NCI-H2227 treated with DMSO at 0.1 percent for 48 hours (cell line): ENCODE data around the gene PBX4.
A peak's percentile ranks its signal among the peaks of the same experiment; 100 is the strongest.

Experiments used
- DNase-seq: peaks from one replicate; lab custom pipeline; 2025; lab: John Stamatoyannopoulos, UW

PBX4 gene

DNA sequence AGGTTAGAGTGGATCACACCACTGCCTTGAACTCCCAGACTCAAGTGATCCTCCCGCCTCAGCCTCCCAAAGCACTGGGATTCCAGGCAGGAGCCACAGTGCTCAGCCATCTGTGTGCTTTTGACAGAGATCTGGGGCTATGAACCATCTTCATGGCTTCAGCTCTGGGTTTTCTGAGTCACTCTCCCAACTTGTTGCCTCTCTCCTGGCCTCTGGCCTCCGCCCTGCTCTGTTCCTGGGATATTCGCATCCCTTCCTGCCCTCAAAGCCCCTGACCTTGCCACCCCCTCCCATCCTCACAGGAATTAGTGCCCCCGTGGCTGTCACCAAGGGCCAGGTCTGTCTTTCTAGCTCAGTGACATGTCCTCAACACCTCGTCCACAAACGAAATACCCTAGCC is 30.7 kb upstream of the PBX4 start:
- no peak for DNase-seq

DNA sequence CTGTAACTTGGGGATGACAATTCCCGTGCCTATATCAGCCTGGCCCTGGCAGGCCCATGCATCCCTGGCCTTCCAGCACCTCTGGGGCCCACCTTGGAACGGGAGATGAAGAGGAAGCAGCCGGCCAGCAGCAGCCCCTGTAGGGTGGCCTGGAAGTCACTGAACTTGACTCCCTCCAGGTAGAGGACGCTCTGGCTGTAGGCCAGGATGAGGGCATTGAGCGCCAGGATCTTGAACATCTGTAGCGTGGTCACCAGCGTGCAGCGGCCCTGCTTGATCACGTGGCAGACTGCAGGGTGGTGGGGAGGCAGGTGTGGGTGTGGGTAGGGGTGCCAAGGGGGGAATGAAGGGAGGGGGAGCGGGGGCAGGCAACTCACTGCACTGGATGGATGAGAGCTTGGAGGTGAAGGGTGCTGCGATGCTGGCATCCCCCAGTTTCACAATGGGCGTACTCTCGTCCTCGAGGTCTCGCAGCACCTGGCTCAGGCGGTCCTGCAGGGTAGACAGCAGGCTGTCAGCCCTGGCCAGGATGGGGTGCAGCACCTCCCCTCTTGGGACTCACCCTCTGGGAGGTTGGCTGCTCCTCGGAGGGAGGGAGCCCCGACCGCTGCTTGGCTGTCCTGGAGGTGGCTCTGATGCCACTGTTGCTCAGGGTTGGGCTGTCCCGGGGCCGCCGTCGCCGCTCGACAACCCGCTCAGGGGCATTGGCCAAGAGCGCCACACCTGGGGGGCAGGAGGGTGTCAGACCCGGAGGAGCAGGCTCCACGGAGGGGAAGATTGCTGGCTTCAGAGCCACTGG is 28.7 kb upstream of the PBX4 start:
- no peak for DNase-seq

DNA sequence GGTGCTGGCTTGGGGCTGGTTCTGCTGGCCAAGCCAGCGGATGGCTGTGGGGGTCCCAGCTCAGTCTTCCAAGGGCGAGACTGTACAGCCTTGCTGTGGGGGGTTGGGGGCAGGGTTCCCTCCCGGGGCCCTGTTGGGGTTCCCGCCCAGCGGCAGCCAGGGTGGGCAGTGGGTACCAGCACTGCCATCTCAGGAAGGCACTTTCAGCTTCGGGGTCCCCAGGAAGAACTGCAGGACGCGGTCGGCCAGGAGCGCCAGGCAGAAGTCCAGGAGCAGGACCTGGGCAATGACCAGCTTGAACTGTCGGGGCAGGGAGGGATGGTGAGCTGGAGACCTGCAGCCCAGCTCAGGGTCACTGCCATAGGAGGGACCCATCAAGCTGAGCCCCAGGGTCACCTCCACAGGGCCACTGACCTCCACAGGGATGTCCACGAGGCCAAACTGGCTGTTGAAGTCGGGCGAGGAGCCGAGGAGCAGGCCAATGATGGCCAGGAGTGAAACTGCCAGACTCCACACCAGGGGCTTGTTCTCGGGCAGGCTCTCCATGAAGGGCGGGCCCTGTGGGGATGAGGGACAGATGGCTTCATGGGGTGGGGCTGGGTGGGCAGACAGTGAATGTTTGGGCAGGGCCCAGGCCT is 26.9 kb upstream of the PBX4 start:
- no peak for DNase-seq

DNA sequence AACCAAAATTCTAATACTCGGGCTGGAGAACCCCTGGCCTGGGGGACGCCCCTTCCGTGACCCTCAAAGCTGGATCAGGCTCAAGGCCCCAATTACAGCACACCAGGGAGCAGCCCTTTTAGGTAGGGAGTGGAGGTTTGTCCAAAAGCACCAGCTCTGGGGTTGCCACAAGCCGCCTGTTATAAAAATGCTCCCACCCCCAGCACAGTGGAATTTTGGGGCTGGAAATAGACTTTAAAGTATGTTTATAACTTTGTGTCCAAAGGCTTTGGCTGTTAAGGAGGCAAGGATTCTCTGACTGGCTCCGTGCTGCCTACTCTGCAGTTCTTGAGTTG is 25.5 kb upstream of the PBX4 start:
- DNase-seq: no peak

DNA sequence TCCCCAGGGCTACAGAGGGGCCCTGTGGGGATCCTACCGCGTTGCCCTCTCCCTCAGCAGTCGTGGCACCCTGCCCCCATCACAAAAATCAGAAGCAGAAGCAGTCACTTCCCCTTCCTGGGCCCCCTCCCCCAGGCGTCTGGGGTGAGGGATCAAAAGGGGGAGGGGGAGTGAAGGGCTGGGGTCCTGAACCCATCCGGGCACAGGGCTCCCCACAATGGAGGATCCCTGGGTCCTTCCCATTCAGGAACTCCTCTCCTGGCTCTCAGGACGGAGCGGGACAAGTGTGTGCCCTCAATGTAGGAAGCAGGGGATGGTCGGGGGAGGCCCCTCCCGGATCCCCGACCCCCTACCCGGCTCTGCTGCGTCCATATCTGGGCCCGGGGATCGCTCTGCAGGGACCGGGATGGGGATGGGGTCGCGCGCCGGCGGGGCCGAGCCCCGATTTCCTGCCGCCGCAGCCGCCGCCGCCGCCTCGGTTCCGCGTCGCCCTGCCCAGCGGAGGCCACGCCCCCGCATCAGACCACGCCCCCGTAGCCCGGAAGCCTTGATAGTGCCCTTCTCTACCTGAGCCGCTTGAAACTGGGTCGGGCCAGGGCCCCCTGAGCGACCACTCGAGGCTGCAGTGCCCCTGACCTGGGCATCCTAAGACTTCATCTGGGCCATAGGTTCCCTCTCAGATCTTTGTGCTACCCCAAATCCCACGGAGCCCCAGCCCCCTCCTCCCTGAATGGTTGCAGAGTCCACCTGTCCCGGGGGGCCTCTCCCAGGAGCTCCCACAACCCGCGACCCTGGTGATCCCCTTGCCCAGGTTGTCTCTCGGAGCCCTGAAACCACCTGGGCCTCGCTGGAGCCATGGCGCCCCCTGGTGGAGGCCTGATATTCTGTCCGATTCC is 24.9 kb upstream of the PBX4 start, which contains the start of gene GMIP:
GMIP (minus strand) TSS at position 500 of the 896 bp plus-strand sequence; CDS start at position 372, 128 bp downstream.
- no peak for DNase-seq

DNA sequence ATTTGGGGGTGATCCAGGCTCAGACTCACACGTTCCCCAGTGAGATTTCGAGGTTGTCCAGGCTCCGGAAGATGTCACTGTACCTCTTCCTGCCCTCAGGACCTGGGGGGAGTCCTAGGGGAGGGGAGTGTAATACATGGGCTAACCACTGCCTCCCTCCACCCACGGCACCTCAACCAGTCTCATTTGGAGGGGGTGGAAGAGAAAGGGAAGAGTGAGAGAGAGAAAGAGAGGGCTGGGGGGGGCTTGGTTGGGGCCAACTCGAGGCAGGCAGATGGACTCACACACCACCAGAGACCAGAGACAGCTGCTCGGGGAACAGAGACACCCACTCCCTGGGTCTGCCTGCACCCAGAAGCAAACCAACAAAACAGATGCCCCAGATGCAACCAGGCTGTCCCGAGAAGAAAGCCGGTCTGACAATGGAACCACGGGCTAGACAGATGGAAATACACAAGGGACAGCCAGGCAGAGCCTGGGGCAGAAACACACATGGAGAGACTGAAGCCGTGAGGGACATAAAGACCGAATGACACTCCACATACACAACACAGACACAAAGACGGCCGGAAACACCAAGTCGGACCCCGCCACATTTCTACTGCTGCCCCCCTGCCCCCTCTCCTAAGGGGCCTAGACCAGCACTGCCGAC is 24.1 kb upstream of the PBX4 start:
- no peak for DNase-seq

DNA sequence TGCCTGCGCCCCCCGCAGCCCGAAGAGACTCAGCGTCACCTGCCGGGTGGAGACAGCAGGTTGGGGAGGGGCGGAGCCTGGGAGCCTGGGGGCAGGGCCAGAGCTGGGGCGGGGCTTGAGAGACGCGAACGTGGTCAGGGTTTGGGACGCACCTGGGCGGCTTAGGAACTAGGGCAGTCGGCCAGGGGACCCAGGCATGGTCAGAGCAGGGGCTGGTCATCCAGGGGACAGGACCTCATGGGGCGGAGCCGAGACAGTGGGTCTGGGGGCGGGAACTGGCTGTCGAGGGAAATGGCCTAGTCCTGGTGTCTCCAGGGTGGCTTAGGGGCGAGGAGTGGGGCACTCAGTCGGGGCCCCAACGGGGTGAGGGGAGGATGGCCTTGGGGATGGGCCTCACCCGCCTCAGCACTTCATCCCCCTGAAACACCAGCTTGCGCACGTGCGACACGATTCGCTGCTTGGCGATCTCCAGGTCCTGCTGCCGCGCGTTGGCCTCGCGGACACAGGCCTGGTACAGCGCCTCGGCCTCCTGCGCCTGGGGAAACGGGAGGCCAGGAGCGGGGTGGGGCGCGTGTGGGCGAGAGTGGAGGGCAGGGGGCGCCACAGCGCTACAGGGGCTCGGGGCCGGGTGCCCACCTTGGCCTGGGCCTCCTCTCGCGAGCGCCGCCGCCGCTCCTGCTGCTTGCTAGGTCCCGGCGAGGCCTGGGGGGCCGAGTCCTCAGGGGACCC is 19.2 kb upstream of the PBX4 start:
- no peak for DNase-seq

DNA sequence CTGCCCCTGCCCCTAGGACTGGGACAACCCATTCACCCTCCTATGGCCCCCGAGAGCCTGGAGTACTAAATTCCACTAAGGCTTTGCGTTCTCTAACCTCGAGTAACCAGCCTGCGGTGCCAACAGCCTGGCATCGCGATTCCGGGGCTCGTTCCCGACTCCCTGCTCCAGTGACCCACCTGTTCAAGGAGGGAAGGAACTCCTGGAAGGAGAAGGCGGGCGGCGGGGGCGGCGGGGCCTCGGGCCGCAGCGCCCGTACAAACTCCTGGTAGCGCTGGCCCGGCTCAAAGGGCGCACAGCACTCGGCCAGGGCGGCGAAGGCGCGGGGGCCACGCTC is 18.7 kb upstream of the PBX4 start:
- DNase-seq: no peak

DNA sequence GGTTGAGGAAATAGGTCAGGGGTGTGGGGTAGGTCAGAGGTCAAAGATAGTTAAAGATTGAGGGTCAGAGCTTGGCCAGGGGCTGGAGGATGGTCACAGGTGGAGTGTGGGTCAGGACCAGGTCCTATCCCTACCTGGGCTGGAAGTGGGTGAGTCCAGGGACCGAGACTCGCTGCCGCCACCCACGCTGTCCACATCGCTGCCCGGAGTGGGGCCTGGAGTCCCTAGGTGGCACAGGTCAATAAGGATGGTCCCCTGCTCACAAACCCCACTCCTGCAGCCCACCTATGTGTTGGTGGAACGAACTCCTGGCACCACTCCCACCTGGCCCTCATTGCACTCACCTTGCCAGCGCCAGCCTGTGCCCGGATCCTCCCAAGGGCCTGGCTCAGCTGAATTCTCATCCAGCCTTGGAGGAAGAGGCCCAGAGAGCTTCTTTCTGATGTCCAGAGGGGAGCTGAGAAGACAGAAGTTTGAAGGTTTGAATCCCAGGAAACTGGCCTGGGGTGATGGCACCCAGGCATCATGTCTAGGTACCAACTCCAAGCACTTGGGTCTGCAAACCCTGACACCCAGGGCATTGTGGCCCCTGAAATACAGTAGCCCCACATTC is 18.2 kb upstream of the PBX4 start:
- no peak for DNase-seq

DNA sequence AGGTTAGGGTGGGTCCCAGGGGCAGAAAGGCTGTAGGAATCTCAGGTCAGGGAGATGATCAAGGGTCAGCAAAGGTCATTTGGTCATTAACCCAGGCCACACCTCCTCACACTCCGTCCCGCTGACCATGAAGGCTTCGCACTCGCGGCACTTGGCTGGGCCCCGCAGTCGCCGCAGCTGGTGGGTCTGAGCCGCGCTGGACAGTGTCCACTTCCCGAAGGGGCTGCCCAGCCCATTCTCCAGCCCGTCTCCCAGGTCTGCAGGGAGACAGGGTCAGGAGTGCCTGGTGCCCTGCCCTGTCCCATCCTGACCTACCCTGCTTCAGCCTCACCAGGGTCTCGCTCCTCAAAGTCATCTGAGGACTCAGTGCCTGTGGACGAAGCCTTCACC is 16.8 kb upstream of the PBX4 start:
- no peak for DNase-seq

DNA sequence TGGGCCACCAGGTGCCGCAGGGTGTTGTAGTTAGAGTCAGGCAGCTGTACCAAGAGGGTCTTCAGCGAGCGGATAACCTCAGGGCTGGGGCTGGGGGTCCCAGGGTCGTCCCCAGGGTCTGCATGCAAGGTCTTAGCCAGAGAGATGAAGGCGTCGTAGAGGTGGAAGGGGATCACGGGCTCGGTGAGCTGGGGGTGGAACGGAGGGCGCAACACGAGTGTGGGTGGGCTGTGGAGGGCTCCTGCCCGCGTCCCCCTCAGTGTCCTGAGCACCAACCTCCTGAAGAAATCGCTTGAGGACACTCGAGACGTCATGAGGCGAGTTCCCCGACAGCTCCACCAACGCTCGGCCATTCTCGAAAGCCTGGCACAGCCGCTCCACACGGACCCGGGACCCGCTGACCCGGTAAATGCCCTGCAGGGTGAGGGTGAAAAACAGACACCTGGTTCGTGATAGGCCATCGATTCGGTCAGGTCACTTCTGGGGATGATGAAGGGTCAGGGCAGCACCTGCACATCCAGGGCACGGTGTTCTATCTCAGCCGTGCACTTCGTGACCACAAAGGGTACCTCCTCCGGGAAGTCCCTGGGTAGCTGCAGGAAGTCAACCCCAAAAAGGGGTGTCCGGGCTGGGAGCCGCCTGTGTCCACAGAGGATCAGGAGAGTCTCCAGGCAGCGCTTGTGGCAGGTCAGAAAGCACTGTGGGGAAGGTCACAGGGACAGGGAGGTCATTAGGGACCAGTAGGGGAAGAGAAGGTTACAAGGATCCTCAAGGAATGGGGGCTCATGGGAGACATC is 16.2 kb upstream of the PBX4 start:
- no peak for DNase-seq

DNA sequence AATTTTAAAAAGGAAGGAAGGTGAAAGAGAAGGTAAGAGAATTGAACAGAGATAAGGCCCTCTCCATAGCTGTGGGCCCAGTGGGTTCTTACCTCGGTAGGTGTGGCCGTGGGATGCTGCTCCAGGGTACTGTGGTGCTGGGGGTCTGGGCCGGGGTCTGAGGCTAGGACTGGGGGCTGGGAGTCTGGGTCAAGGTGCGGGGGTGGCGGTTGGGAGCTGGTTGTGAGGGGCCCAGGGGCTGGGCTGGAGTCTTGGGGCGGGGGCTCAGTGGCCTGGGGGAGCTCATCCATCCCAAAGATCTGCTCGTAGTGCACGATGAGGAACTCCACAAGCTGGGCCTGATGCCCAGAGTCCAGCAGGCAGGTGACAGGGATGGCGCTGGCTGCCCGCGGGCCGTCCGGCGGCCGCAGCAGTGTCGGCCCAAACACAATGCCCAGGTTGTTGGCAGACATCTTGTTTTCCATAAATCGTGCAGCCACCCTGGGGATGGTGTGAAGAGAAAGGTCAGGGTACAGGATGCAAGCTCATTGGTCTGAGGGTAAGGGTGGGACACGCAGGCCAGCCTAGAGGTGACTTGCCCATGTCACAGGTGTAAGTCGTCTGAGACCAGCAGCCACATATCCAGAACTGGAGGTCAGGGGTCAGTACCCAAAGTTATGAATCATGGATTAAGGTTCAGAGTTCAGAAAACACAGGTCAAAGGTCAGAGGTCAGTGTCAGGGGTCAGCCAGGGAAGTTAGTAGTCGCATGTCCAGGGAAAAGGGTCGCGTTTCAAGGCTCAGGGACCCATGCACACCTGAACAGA is 15.4 kb upstream of the PBX4 start:
- DNase-seq: no peak

DNA sequence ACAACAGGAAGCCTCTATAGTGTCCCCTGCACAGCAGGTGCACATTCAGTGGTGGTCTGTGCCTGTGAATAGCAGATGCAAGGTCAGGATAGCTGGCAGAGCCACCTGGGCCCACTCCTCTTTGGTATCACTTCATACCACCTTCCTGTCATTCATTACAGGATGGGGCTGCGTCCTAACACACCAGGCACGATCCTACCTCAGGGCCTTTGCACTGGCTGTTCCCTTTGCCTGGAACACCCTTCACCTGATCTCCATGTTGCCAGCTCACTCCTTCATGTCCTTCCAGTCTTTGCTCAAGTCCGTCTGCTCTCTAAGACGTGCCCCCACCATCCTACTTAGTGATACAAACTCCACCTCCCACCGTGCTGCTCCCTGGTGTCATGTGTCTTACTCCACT is 14.2 kb upstream of the PBX4 start:
- DNase-seq: no peak

DNA sequence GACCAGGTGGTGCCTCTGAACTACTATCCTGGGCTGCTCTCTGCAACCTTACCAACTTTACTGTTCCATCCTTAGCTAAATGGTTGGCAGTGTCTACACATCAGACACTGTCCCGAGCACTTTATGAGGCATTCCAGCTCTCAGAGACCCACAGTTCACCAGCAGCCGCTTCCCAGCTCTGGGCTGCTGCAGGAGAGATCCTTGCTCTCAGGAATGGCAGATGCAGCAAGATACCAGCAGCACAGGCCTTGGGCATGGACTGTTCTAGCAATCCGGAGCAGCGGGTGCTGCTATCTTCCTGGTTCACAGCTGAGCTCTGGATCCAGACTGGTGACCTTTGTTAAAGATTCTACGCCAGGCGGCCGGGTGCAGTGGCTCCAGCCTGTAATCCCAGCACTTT is 12.9 kb upstream of the PBX4 start:
- no peak for DNase-seq

DNA sequence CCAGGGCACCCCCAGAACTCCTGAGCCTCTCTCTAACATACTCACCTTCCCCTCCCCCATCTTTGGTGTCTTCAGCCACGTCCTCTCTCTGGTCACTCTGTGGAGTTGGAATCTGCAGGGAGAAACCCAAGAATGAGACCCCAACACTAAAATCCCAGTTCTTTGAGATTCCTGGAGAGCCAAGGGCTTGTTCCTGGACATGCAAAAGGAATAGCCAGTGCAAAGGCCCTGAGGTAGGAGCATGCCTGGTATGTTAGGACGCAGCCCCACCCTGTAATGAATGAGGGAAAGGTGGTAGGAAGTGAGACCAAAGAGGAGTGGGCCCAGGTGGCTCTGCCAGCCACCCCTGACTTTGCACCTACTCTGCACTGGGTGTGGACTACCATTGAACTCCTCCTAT is 11.9 kb upstream of the PBX4 start:
- no peak for DNase-seq

DNA sequence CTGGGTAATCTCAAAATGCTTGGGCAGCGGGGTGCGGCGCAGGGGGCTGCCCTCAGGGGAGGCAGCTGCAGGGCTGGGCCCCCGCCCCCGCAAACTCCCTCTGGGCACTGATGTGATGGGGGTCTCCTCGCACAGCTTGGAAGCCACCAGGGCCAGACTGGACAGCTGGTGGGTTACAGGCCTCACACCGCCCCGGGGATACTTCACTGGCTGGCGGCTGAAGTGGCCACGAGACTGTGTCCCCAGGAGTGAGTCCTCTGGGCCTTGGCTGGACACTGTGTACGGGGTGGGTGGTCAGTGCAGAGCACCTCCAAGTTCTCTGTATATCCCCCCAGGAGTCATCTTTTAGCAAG is 11.6 kb upstream of the PBX4 start:
- no peak for DNase-seq

DNA sequence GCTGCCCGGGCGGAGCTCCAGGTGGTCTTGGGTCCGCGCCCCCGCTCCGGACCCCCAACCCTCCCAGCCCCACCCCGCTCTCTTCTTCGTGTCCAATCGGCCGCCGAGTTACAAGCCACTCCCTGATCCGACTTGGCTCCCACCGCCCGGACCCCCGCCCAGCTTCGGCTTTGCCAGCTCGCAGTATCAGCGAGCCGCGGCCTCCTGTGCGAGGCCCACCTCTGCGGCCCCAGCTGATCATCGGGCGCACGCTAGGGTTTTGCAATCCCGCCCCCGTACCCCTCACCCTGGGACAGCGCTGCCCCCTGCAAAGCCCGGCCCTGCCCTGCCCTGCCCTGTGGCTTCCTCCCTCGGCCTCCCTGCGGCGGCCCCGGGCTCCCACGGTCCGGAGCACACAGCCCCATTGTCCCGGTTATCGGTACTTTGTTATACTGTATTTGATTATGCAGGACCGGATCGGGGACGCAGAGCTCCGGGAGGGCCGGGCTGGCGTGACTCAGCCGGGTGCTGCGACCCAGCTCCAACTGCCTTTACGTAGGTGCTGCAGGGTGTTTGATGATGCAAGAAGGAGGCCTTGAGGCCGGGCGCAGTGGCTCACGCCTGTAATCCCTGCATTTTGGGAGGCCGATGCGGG is 10.1 kb upstream of the PBX4 start:
- peak; percentile 70 for DNase-seq

DNA sequence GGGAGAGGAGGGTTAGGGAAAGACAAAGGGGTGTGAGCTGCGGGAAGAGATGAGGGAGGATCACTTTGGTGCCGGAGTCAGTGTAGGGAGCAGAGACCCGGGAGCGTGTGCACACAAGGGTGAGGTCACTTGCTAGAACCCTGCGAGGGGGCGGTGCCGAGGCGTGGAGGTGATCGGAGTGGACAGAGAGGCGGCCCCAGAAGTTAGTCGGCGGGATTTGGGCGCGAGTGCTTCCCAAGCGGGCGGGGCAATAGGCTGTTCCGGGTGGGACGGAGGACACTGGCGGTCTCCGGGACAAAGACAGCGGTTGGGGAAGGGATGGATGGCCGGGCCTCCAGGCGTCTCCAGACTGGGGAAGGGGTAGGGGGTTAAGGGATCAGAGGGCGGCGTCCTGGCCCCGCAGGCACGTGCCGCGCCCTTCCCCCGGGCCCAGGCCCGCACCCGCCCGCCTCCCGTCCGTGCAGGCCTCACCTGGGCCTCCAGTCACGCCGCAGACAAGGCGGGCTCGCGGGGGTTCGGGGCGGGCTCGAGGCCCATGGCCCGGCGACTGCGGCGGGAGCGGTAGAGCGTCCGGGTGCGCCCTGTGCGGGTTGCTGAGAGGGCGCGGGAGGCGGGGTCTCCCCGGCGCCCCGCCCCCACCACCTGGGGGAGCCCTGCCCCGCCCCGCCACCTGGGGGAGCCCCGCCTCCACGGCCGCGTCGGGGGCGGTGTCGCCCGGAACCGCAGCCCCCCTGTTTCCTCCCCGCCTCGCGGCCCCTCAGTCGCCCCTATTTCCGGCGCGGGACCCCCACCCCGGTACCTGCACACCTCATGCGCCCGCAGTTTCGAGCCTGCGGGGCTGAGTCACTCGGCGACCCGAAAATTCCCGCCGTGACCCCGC is 9.4 kb upstream of the PBX4 start, which contains the start of gene LPAR2:
LPAR2 (minus strand) TSS at position 600 of the 880 bp plus-strand sequence. CDS start 945 bp downstream, outside the sequence.
- peak; percentile 70 for DNase-seq
